ENCODE data around the gene SELENON.
A peak's percentile ranks its signal among the peaks of the same experiment; 100 is the strongest.

Gene SELENON

DNA sequence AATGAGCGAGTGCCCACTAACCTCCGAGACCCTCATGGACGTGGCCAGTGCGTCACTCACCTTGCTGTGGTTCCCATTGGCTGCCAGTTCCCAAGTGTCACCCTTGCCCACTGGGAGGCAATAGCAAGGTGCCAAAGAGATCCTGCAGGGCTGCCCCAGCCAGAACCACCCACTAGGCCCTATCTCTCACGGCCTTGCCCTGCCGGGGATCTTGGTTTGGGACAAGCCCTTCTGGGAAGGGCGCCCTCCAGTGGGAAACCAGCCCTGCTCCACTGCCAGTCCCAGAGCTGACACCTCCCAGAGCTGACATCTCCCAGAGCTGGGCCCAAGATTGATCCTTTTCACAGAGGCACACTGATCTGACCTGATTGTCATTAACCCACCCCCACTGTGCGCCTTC is 2.1 kb upstream of the SELENON start:
- Histone ChIP-seq H3K27me3 (peaks cover 7% of the 10 kb centered on the region), H3K4me1 (ENCODE audit: control insufficient read depth in 1 of 2, insufficient read depth in 1 of 2, low read depth in 1 of 2, low read length in 1 of 2) (peaks cover 10% of the 10 kb centered on the region in 2 experiments), H3K36me3 (no peaks in the 10 kb centered on the region), H3K4me3 (ENCODE audit: low read depth in 1 of 2, low read length in 1 of 2) (no peak overlapping the region), H3K9me3 (no peaks in the 10 kb centered on the region), H3K27ac (no peak overlapping the region)
- TF ChIP-seq, protein P1, sequence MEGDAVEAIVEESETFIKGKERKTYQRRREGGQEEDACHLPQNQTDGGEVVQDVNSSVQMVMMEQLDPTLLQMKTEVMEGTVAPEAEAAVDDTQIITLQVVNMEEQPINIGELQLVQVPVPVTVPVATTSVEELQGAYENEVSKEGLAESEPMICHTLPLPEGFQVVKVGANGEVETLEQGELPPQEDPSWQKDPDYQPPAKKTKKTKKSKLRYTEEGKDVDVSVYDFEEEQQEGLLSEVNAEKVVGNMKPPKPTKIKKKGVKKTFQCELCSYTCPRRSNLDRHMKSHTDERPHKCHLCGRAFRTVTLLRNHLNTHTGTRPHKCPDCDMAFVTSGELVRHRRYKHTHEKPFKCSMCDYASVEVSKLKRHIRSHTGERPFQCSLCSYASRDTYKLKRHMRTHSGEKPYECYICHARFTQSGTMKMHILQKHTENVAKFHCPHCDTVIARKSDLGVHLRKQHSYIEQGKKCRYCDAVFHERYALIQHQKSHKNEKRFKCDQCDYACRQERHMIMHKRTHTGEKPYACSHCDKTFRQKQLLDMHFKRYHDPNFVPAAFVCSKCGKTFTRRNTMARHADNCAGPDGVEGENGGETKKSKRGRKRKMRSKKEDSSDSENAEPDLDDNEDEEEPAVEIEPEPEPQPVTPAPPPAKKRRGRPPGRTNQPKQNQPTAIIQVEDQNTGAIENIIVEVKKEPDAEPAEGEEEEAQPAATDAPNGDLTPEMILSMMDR (IDR thresholded peaks at IDR 0.05), result no peak

GRCh38 chr1:25798666-25799351 is 1.2 kb upstream of the SELENON start:
- Histone ChIP-seq H3K36me3 (no peaks in the 10 kb centered on the region), H3K9me3 (no peaks in the 10 kb centered on the region), H3K27ac (no peak overlapping the region), H3K4me3 (ENCODE audit: low read depth in 1 of 2, low read length in 1 of 2) (no peak overlapping the region), H3K27me3 (peaks cover 7% of the 10 kb centered on the region), H3K4me1 (ENCODE audit: control insufficient read depth in 1 of 2, insufficient read depth in 1 of 2, low read depth in 1 of 2, low read length in 1 of 2) (peaks cover 10% of the 10 kb centered on the region in 2 experiments)
- TF ChIP-seq, protein P1 (IDR thresholded peaks at IDR 0.05), result no peak

DNA sequence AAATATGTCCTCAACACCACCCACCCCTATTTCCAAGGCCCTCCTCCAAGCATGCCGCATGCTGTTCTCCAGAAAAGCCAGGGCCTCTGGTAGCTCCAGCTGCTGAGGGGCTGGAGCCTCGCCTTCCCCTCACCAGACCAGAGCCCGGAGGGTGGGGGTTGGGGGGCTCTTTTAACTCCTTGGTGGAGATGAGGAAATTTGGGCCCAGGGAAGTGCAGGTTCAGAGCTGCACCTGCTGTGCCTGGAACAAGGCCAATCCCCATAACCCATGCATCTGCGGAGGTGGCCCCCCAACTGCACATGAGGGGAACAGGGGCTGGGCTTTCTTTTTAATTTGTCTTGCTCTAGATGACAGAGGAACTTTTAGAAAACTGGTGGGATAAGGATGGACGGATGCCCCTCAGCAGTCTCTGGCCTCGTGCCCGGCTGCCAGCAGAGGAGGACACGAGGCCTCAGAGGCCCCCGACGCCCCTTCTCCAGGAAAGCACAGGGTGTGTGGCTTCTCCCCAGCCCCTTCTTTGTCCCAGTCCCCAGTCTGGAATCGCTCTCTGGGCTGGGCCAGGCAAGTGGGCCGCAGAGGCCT is 550 bp upstream of the SELENON start:
- Histone ChIP-seq H3K4me1 (ENCODE audit: control insufficient read depth in 1 of 2, insufficient read depth in 1 of 2, low read depth in 1 of 2, low read length in 1 of 2) (peaks cover 10% of the 10 kb centered on the region in 2 experiments), H3K27me3 (peaks cover 7% of the 10 kb centered on the region), H3K4me3 (ENCODE audit: low read depth in 1 of 2, low read length in 1 of 2) (peak overlapping the region; percentile 61 to 71), H3K9me3 (no peaks in the 10 kb centered on the region), H3K36me3 (no peaks in the 10 kb centered on the region), H3K27ac (no peak overlapping the region)
- TF ChIP-seq, protein P1 (IDR thresholded peaks at IDR 0.05), result no peak

DNA sequence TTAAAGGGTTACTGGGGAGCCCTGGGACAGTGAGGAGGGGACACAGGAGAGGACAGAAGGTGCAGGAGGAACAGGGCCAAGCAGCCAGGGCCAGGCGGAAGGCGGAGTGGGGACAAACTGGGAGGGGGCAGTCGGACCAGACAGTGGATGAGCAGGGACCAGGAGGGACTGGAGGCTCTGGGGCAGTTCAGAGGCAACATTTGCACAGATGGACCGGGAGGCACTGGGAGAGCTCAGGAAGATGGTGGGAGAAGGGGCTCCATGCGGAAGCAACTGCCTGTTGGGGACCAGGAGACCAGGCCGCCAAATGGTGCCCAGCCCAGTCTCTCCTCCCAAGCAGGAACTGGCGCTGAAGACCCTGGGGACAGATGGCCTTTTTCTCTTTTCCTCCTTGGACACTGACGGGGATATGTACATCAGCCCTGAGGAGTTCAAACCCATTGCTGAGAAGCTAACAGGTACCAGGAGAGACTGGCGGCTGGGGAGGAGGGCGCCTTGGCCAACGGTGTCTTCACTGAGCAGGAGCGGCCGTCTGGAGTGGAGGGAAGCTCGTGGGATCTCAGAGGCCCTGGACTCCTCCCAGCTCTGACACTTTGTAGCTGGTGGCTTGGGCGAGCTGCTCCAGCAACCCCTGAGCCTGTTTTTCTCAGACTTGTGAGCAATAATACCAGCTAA is 847 bp downstream of the SELENON start:
- Histone ChIP-seq H3K4me1 (ENCODE audit: control insufficient read depth in 1 of 2, insufficient read depth in 1 of 2, low read depth in 1 of 2, low read length in 1 of 2) (peaks cover 10% of the 10 kb centered on the region in 2 experiments), H3K27ac (no peak overlapping the region), H3K4me3 (ENCODE audit: low read depth in 1 of 2, low read length in 1 of 2) (peak overlapping the region; percentile 46 to 60), H3K9me3 (no peaks in the 10 kb centered on the region), H3K36me3 (peaks cover 6% of the 10 kb centered on the region), H3K27me3 (peaks cover 7% of the 10 kb centered on the region)
- TF ChIP-seq, protein P1 (IDR thresholded peaks at IDR 0.05), result no peak

GRCh38 chr1:25802915-25803314 is 2.9 kb downstream of the SELENON start:
- Histone ChIP-seq H3K27me3 (peaks cover 7% of the 10 kb centered on the region), H3K9me3 (no peaks in the 10 kb centered on the region), H3K4me3 (ENCODE audit: low read depth in 1 of 2, low read length in 1 of 2) (no peak overlapping the region), H3K36me3 (peaks cover 12% of the 10 kb centered on the region), H3K4me1 (ENCODE audit: control insufficient read depth in 1 of 2, insufficient read depth in 1 of 2, low read depth in 1 of 2, low read length in 1 of 2) (peaks cover 10% of the 10 kb centered on the region in 2 experiments), H3K27ac (no peak overlapping the region)
- TF ChIP-seq, protein P1 (IDR thresholded peaks at IDR 0.05), result no peak
